Measurements from ENCODE around the gene CHID1.

- TF ChIP-seq POLR2A (IDR thresholded peaks at IDR 0.05; ENCODE audit: low read depth, low read length) (no peak), POLR2AphosphoS5 (IDR thresholded peaks at IDR 0.05; ENCODE audit: low read depth, low read length) (no peak)
Measured at GRCh38 chr11:839875-840617, 70.6 kb downstream of the CHID1 start.

Data from GM12892 (cell line).